BE2C (cell line): ENCODE results near the gene BRD4.

Experiments
- DNase-seq: peaks from one replicate; pipeline ENCODE4 v3.0.0-alpha.2; 2020
- H3K27me3 ChIP-seq: fragments of 250-450 bp; sonication (Bioruptor Pico); 2 replicates; pipeline ENCODE4 v1.5.1; 2020; ENCODE audit warnings: mild to moderate bottlenecking
- H3K36me3 ChIP-seq: fragments of 250-450 bp; sonication (Bioruptor Pico); 2 replicates; pipeline ENCODE4 v1.5.1; 2020; ENCODE audit warnings: mild to moderate bottlenecking
- H3K4me1 ChIP-seq: fragments of 250-450 bp; sonication (Bioruptor Pico); 2 replicates; pipeline ENCODE4 v1.5.1; 2020
- H3K4me3 ChIP-seq: 2 replicates; pipeline ENCODE4 v1.5.1; 2011; ENCODE audit warnings: low read depth, low read length
- H3K9me3 ChIP-seq: fragments of 250-450 bp; sonication (Bioruptor Pico); 2 replicates; pipeline ENCODE4 v1.5.1; 2020
- CTCF ChIP-seq: IDR thresholded peaks from 2 replicates; pipeline ENCODE4 v1.5.1; 2012; ENCODE audit warnings: mild to moderate bottlenecking, low read depth, low read length

Gene BRD4

GRCh38 chr19:15251749-15252397 lies 80.5 kb downstream of the BRD4 start:
- Histone ChIP-seq H3K4me1 (no peaks in the 10 kb centered on the region), H3K36me3 (peaks cover 91% of the 10 kb centered on the region), H3K27me3 (no peaks in the 10 kb centered on the region), H3K4me3 (no peak overlapping the region), H3K9me3 (no peaks in the 10 kb centered on the region)
- peak; percentile 45 for TF ChIP-seq CTCF
- peak; percentile 72 for DNase-seq

- peaks cover 89% of the 10 kb centered on the region for H3K36me3 ChIP-seq
- no peak for DNase-seq
Measured at GRCh38 chr19:15251010-15251748, 81.2 kb downstream of the BRD4 start.

GRCh38 chr19:15250640-15250993 lies 81.7 kb downstream of the BRD4 start:
- Histone ChIP-seq H3K4me3 (no peak overlapping the region), H3K27me3 (no peaks in the 10 kb centered on the region), H3K4me1 (no peaks in the 10 kb centered on the region), H3K36me3 (peaks cover 89% of the 10 kb centered on the region), H3K9me3 (no peaks in the 10 kb centered on the region)
- DNase-seq: no peak
- TF ChIP-seq CTCF: no peak

More at GRCh38 chr19:15251010-15251748, 81.2 kb downstream of the BRD4 start:
- no peaks in the 10 kb centered on the region for H3K27me3 ChIP-seq
- TF ChIP-seq CTCF: no peak
- H3K4me3 ChIP-seq: no peak overlapping the region
- no peaks in the 10 kb centered on the region for H3K9me3 ChIP-seq
- no peaks in the 10 kb centered on the region for H3K4me1 ChIP-seq

- DNase-seq: no peak
- H3K4me1 ChIP-seq: no peaks in the 10 kb centered on the region
- no peaks in the 10 kb centered on the region for H3K27me3 ChIP-seq
- H3K36me3 ChIP-seq: peaks cover 89% of the 10 kb centered on the region
- H3K4me3 ChIP-seq: no peak overlapping the region
- no peaks in the 10 kb centered on the region for H3K9me3 ChIP-seq
- no peak for TF ChIP-seq CTCF
Measured at GRCh38 chr19:15249972-15250639, 82.2 kb downstream of the BRD4 start.

- Histone ChIP-seq H3K4me3 (no peak overlapping the region), H3K27me3 (no peaks in the 10 kb centered on the region), H3K4me1 (no peaks in the 10 kb centered on the region), H3K36me3 (peaks cover 91% of the 10 kb centered on the region), H3K9me3 (no peaks in the 10 kb centered on the region)
- DNase-seq: no peak
- no peak for TF ChIP-seq CTCF
Measured at GRCh38 chr19:15249528-15249874, 82.8 kb downstream of the BRD4 start.
